WI38 (cell line): Measurements from ENCODE around the gene DDX51.

ENCODE experiments used
- H3K4me3 ChIP-seq: 2 replicates; pipeline ENCODE4 v1.5.1; 2011; ENCODE audit warnings: low read depth, mild to moderate bottlenecking, control low read depth, low read length
- TF ChIP-seq, protein P1 (sequence below): IDR thresholded peaks from 2 replicates; pipeline ENCODE4 v1.5.1; 2012; ENCODE audit warnings: low read depth, mild to moderate bottlenecking, control low read depth, low read length

The DDX51 gene

DNA sequence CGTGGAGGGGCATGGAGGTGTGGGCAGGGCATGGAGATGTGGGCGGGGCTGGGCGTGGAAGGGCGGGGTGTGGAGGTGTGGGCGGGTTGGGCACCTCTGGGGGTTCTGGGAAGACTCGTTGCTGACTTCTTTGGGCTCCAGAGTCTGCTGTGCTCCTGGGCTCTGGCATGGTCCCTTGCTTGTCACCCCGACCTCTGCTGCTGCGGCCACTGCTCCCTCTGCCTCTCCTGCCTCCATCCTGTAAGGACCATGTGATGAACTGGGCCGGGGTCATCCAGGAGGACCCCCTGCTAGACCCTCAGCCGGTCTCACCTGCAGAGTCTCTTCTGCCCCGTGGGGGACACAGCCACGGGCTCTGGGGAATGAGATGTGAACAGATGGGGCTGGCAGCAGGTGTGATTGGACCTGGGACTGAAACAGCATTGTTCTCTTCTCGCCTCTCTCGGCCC, 15.5 kb upstream of the DDX51 start:
- TF ChIP-seq, protein P1, sequence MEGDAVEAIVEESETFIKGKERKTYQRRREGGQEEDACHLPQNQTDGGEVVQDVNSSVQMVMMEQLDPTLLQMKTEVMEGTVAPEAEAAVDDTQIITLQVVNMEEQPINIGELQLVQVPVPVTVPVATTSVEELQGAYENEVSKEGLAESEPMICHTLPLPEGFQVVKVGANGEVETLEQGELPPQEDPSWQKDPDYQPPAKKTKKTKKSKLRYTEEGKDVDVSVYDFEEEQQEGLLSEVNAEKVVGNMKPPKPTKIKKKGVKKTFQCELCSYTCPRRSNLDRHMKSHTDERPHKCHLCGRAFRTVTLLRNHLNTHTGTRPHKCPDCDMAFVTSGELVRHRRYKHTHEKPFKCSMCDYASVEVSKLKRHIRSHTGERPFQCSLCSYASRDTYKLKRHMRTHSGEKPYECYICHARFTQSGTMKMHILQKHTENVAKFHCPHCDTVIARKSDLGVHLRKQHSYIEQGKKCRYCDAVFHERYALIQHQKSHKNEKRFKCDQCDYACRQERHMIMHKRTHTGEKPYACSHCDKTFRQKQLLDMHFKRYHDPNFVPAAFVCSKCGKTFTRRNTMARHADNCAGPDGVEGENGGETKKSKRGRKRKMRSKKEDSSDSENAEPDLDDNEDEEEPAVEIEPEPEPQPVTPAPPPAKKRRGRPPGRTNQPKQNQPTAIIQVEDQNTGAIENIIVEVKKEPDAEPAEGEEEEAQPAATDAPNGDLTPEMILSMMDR = no peak
- no peak overlapping the region for H3K4me3 ChIP-seq

DNA sequence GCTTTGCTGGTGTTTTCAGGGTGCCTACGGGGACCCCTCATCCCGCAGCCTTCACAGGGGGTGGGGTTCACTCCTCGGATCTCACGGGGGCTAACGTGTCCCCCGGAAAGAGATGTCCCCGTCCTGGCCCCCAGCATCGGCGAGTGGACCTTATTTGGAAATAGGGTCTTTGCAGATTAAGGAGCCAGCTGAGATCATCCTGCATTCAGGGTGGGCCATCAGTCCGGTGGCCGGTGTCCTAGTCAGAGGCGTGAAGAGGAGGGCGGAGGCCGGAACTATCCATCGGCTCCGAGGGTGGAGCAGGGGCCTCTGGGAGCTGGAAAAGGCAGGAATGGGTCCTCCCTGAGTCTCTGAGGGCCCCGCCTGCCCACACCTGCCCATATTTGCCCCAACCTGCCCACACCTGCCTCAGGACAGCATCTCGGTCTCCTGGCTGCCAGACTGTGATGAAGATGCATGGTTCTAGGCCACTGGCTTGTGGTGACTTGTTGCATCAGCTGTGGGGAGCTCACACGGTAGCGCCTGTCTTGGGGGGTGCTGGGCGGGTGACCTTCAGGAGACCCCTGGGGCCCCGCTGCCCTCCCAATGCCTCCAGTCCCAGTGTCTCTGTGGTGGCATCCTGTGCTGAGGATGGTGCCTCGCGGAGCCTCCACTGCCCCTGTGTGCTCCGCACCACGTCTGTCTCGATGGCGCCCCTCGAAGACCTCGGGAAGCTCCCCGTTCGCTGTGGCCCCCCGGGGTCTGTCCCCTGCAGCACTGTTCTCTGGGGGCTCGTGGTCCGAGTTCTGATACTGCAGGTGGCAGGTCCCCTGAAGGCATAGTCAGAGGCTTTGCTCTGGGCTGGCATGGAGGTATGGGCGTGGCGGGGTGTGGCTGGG, 14.8 kb upstream of the DDX51 start:
- H3K4me3 ChIP-seq = no peak overlapping the region
- TF ChIP-seq, protein P1 = no peak

- H3K4me3 ChIP-seq = no peak overlapping the region
- TF ChIP-seq, protein P1 = no peak
These were observed 13.8 kb upstream of the DDX51 start for GRCh38 chr12:132157733-132158409.

DNA sequence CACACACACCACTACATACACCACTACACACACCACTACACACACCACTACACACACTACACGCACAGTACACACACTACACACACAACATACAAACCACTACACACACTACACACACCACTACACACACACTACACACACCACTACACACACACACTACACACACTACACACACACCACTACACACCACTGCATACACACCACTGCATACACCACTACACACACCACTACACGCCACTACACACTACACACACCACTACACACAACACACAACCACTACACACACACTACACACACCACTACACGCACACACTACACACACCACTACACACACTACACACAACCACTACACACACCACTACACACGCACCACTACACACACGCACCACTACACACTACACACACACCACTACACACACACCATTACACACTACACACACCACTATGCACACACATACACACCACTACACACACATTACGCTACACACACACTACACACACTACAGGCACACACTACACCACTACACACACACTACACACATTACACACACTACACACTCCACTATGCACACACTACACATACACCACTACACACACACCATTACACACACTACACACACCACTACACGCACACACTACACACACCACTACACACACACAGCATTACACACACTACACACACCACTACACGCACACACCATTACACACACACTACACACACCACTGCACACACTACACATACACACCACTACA, 12.6 kb upstream of the DDX51 start:
- H3K4me3 ChIP-seq = no peak overlapping the region
- TF ChIP-seq, protein P1 = no peak

GRCh38 chr12:132155771-132156572, 11.9 kb upstream of the DDX51 start:
- TF ChIP-seq, protein P1 = no peak
- H3K4me3 ChIP-seq = no peak overlapping the region

DNA sequence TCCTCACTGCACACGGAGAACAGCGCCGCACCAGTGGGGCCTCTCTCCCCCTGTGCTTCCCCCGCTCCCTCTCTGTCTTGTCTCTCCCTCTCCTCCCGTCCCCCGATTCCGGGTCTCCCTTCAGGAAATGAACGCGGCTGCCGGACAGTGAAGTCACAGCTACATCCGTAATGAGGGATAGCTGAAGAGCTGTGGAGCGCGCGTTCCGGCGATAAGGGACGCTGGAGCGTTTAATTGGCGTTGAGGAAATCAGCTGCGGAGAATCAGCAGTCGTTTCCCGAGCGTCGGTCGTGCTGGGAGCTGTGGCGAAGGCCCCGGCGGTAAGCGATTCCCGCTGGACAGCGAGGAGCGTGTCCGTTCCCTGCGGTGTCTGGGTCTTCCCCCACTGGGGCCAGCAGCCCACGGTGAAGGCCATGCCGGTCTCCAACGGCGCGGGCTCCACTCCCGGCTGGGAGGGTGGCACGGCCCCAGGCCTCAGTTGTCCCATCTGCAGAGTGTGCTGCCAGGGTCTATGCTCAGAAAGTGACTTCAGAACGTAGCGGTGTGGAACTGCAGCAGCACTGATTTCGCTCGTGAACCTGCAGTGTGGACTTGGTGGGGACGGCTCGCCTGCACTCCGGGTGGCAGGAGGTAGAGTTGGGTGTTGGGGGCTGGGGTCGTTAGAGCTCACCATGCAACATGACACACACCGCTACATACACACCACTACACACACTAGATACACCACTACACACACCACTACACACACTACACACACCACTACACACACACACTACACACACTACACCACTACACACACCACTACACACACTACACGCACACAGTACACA, 11.0 kb upstream of the DDX51 start:
- no peak overlapping the region for H3K4me3 ChIP-seq
- TF ChIP-seq, protein P1 = no peak
